Neutrophil (primary cell): ENCODE results near the gene COL25A1.

ENCODE experiments used
- H3K27ac ChIP-seq: fragments of 200-600 bp; sonication (generic); 2 replicates; pipeline ENCODE4 v1.5.1; 2016; ENCODE audit warnings: mild to moderate bottlenecking, moderate library complexity
- H3K27me3 ChIP-seq: fragments of 200-600 bp; sonication (generic); 2 replicates; pipeline ENCODE4 v1.6.0; 2016; ENCODE audit warnings: mild to moderate bottlenecking
- H3K36me3 ChIP-seq: fragments of 200-600 bp; sonication (generic); 2 replicates; pipeline ENCODE4 v1.5.1; 2017
- H3K4me1 ChIP-seq, 2 experiments: fragments of 200-600 bp in 1 of 2; sonication (generic) in 1 of 2; 1 replicate in 1 of 2; 2 replicates in 1 of 2; pipeline versions ENCODE4 v1.5.1 to v1.6.1; 2013 to 2016; ENCODE audit warnings: low read depth in 1 of 2, low read length in 1 of 2, mild to moderate bottlenecking in 1 of 2, moderate library complexity in 1 of 2; ENCODE audit not compliant: control insufficient read depth in 1 of 2, insufficient read depth in 1 of 2
- H3K4me3 ChIP-seq, 2 experiments: fragments of 200-600 bp in 1 of 2; sonication (generic) in 1 of 2; 1 replicate in 1 of 2; 2 replicates in 1 of 2; pipeline ENCODE4 v1.5.1; 2013 to 2016; ENCODE audit warnings: low read depth in 1 of 2, low read length in 1 of 2, mild to moderate bottlenecking in 1 of 2, moderate library complexity in 1 of 2
- H3K9me3 ChIP-seq: fragments of 200-600 bp; sonication (generic); 2 replicates; pipeline ENCODE4 v1.5.1; 2016
- CTCF ChIP-seq: fragments of 200-600 bp; sonication (generic); IDR thresholded peaks from 2 replicates; pipeline ENCODE4 v1.5.1; 2016; ENCODE audit warnings: antibody characterized with exemption

Gene COL25A1

DNA sequence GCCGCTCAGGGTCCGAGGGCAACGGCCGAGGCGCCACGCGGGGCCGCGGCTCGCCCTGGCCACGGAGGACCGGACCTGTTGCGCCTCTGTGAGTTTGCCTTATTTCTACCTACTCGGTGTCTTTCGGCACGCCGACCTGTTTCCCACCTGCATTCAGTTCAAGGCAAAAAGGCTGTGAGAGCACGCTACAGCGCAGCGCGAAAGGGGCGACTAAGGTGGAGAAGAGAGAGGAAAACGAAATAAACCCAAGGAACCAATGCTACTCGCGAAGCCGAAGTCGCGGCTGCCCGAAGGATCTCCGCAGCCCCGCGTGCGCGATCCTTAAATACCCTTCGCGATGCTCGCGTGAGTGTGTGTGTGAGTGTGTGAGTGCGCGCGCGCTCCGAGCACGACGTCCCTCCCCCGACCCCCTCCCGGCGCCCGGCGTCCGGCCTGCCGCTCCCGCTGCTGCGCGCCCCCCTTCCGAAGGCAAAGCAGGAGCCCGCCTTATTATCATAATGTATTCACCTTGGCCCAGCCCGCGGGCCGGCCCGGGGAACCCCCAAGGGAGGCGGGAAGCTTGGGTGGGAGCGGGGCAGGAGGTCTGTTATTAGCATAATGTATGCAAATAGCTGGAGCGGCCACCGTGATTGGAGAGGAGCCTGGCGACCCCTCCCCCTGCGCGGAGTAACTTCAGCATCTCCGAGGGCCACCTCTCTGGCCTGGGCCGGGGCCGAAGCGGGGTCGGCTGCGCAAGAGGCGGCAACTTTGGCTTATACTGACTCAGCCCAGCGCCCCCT is at the start of gene COL25A1:
Gene COL25A1 (minus strand): TSS at position 298 of the 779 bp plus-strand sequence.
- Histone ChIP-seq H3K9me3 (no peaks in the 10 kb centered on the region), H3K4me3 (no peak within 1 kb of the TSS), H3K27me3 (peaks cover 87% of the 10 kb centered on the region), H3K4me1 (peaks cover 3 to 4% of the 10 kb centered on the region in 2 experiments), H3K36me3 (no peaks in the 10 kb centered on the region), H3K27ac (no peak within 1 kb of the TSS)
- no peak for TF ChIP-seq CTCF

GRCh38 chr4:109350121-109350520 is 47.7 kb upstream of the COL25A1 start:
- no peak overlapping the region for H3K27ac ChIP-seq
- H3K27me3 ChIP-seq: peaks cover 16% of the 10 kb centered on the region
- H3K4me1 ChIP-seq: no peaks in the 10 kb centered on the region
- no peak overlapping the region for H3K4me3 ChIP-seq
- no peaks in the 10 kb centered on the region for H3K9me3 ChIP-seq
- no peaks in the 10 kb centered on the region for H3K36me3 ChIP-seq
- TF ChIP-seq CTCF: no peak

DNA sequence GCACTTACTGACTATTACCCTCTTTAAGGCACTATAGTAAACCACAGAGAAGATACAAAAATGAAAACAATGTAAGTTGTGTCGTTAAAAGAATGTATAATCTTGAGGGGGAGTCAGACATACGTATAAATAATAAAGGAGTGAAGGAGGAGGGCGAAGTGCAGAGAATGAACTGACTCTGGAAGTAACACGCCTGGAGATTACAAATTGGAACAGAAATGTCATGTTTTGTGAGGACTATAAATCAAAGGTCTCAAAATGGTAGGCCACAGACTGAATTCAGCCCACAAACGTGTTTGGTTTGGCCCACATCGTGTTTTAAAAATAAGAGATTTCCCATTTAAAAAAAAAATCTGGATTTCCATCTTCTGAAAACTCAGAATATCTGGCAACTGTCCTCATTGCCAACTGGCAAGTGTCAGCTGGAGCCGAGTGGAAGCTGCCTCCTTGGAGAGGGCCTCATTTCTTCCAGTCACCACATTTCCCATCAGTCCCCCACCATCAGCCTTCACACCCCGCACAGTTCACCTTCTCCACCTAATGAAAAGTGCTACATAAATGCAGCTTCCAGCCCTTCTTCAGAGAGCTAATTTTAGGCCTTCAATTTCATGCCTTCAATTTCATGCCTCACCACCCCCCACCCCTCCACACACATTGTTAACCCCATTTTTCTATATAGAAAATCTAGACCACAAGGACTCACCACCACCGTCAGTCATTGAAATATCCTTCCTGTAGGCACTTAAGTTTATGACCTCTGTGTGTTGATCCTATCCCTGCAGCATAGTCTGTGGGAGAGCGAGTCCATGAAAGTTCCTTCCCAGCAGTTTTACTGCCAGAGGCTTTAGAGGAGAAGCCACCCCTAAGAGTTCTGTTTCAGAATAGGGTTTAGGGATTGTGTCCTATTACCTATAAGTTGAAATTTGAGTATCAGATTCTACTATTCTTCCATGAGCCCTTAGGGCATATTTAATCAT is 32.0 kb upstream of the COL25A1 start:
- Histone ChIP-seq H3K27ac (no peak overlapping the region), H3K36me3 (no peaks in the 10 kb centered on the region), H3K4me3 (no peak overlapping the region), H3K4me1 (no peaks in the 10 kb centered on the region), H3K9me3 (no peaks in the 10 kb centered on the region), H3K27me3 (peaks cover 4% of the 10 kb centered on the region)
- TF ChIP-seq CTCF: no peak

DNA sequence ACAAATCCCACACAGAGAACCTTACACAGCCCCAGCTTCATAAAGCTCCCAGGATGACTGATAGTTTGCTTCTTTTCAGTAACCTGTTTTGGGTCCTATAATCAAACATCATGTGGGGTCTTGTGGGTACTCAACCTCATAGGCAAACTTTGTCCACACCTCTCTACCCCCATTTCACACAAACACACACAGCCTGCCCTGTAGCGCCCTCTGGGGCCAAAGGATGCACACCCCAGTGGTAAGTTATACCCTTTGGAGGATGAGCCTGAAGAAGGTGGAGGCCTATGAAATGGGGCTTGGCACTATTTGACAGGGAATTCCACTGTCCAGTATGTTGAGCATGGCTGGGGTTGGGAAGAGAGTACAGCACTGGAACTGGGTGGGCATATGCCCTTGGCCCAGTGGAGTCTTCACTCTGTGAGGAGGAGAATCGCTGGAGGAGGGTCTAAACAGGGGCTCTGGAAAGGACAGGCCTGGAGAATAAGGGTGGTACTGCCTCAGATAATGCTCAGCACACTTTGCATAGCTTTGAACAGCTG is 30.5 kb upstream of the COL25A1 start:
- no peak overlapping the region for H3K4me3 ChIP-seq
- no peak for TF ChIP-seq CTCF
- no peaks in the 10 kb centered on the region for H3K9me3 ChIP-seq
- no peak overlapping the region for H3K27ac ChIP-seq
- no peaks in the 10 kb centered on the region for H3K4me1 ChIP-seq
- no peaks in the 10 kb centered on the region for H3K36me3 ChIP-seq
- peaks cover 2% of the 10 kb centered on the region for H3K27me3 ChIP-seq

DNA sequence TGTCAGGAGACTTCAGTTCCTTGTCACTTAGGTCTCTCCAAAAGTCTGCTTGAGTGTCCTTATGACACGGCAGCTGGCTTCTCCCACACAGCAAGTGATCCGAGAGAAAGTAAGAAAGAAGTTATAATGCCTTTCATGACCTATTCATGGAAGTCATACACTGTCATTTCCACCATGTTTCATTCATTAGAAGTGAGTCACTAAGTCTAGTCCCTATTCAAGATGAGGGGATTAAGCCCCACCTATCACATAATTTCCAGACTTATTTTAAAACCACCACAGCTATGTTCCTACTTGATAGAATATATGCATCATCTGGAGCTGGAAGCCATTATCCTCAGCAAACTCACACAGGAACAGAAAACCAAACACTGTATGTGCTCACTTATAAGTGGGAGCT is 25.2 kb upstream of the COL25A1 start:
- H3K9me3 ChIP-seq: no peaks in the 10 kb centered on the region
- H3K27me3 ChIP-seq: no peaks in the 10 kb centered on the region
- no peak overlapping the region for H3K27ac ChIP-seq
- no peak overlapping the region for H3K4me3 ChIP-seq
- H3K4me1 ChIP-seq: no peaks in the 10 kb centered on the region
- H3K36me3 ChIP-seq: no peaks in the 10 kb centered on the region
- TF ChIP-seq CTCF: no peak
